B cell (primary cell): Measurements from ENCODE around the gene SIRT7.

Source experiments
- EZH2 ChIP-seq: IDR thresholded peaks from 2 replicates; pipeline ENCODE4 v1.6.1; 2012; ENCODE audit warnings: borderline replicate concordance, low read depth, mild to moderate bottlenecking, moderate library complexity, low read length; ENCODE audit not compliant: insufficient read depth, poor library complexity, severe bottlenecking
- TF ChIP-seq, protein P1 (sequence below): fragments of 200-600 bp; IDR thresholded peaks from one replicate; pipeline ENCODE4 v1.8.0; 2022; ENCODE audit warnings: antibody characterized with exemption, mild to moderate bottlenecking

DNA sequence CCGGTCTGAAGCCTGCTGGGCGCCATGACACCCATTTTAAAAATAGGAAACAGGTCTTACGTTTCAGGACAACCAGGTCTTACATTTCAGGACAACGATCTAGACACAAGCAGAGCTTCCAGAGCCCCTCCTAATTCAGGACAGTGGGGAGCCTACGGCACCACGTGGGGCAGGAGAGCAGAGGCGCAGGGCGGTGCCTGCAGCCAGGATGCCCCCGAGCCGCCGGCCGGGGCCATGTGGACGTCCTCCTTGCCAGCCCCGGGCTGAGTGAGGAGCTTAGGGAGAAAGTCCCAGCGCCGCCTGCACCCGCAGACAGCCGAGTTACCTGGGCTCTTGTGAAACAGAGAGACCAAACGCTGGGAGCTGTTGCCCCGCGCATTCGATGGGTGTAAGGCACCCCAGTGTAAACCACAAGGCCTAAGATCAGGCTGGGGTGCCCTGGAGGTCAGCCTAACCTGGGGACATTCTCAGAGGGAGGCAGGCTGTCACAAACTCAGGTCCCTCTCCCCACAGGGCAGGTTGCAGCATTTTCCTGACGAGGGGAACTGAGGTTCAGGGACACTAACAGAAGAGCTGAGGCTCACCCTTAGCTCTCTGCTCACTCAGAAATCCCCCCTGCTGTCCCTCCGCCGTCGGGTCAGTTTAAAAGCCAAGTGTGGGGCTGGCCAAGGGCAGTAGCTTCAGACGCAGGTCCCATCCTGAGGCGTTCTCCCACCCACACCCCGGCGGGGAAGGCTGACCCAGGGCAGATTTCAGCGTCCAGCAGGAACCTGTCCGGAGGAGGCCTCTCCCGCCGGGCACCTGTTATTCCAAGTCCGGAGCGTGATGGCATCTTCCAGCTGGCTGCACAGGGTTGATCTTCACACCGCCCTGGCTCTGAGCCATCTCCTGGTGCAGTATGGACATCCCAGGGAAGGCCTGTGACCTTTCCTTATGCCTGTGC lies 44.8 kb upstream of the SIRT7 start:
- TF ChIP-seq, protein P1, sequence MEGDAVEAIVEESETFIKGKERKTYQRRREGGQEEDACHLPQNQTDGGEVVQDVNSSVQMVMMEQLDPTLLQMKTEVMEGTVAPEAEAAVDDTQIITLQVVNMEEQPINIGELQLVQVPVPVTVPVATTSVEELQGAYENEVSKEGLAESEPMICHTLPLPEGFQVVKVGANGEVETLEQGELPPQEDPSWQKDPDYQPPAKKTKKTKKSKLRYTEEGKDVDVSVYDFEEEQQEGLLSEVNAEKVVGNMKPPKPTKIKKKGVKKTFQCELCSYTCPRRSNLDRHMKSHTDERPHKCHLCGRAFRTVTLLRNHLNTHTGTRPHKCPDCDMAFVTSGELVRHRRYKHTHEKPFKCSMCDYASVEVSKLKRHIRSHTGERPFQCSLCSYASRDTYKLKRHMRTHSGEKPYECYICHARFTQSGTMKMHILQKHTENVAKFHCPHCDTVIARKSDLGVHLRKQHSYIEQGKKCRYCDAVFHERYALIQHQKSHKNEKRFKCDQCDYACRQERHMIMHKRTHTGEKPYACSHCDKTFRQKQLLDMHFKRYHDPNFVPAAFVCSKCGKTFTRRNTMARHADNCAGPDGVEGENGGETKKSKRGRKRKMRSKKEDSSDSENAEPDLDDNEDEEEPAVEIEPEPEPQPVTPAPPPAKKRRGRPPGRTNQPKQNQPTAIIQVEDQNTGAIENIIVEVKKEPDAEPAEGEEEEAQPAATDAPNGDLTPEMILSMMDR: no peak
- TF ChIP-seq EZH2: no peak
